ENCODE measurements around the gene ZFAND3.

ZFAND3 gene

GRCh38 chr6:38176797-38177751 is 357.5 kb downstream of the ZFAND3 start:
- Mint-ChIP-seq H3K27me3 (no peaks in the 10 kb centered on the region), H3K27ac (no peak overlapping the region), H3K36me3 (peaks cover 2% of the 10 kb centered on the region), H3K4me3 (no peak overlapping the region), H3K9me3 (ENCODE audit: low read depth) (no peaks in the 10 kb centered on the region), H3K4me1 (ENCODE audit: low read depth) (peaks cover 1% of the 10 kb centered on the region)

- Mint-ChIP-seq H3K27ac (no peak overlapping the region), H3K36me3 (peaks cover 2% of the 10 kb centered on the region), H3K4me3 (no peak overlapping the region), H3K9me3 (ENCODE audit: low read depth) (no peaks in the 10 kb centered on the region), H3K4me1 (ENCODE audit: low read depth) (peaks cover 1% of the 10 kb centered on the region), H3K27me3 (no peaks in the 10 kb centered on the region)
Observed at GRCh38 chr6:38177882-38178583, 358.5 kb downstream of the ZFAND3 start.

GRCh38 chr6:38178584-38178886 is 359.0 kb downstream of the ZFAND3 start:
- H3K9me3 Mint-ChIP-seq (ENCODE audit: low read depth), result no peaks in the 10 kb centered on the region
- no peak overlapping the region for H3K27ac Mint-ChIP-seq
- peaks cover 1% of the 10 kb centered on the region for H3K4me1 Mint-ChIP-seq (ENCODE audit: low read depth)
- no peak overlapping the region for H3K4me3 Mint-ChIP-seq
- H3K36me3 Mint-ChIP-seq, result peaks cover under 1% of the 10 kb centered on the region
- no peaks in the 10 kb centered on the region for H3K27me3 Mint-ChIP-seq

GRCh38 chr6:38179300-38179699 is 359.8 kb downstream of the ZFAND3 start:
- Mint-ChIP-seq H3K4me1 (ENCODE audit: low read depth) (peaks cover 1% of the 10 kb centered on the region), H3K9me3 (ENCODE audit: low read depth) (no peaks in the 10 kb centered on the region), H3K4me3 (no peak overlapping the region), H3K27ac (no peak overlapping the region), H3K27me3 (no peaks in the 10 kb centered on the region), H3K36me3 (no peaks in the 10 kb centered on the region)

- Mint-ChIP-seq H3K4me3 (no peak overlapping the region), H3K27me3 (no peaks in the 10 kb centered on the region), H3K9me3 (ENCODE audit: low read depth) (no peaks in the 10 kb centered on the region), H3K4me1 (ENCODE audit: low read depth) (peaks cover 1% of the 10 kb centered on the region), H3K27ac (no peak overlapping the region), H3K36me3 (no peaks in the 10 kb centered on the region)
Observed at GRCh38 chr6:38179794-38180430, 360.4 kb downstream of the ZFAND3 start.

GRCh38 chr6:38180586-38180985 is 361.1 kb downstream of the ZFAND3 start:
- Mint-ChIP-seq H3K9me3 (ENCODE audit: low read depth) (no peaks in the 10 kb centered on the region), H3K4me3 (no peak overlapping the region), H3K27ac (no peak overlapping the region), H3K4me1 (ENCODE audit: low read depth) (peaks cover 1% of the 10 kb centered on the region), H3K36me3 (no peaks in the 10 kb centered on the region), H3K27me3 (no peaks in the 10 kb centered on the region)

GRCh38 chr6:38182426-38182825 is 362.9 kb downstream of the ZFAND3 start:
- Mint-ChIP-seq H3K4me1 (ENCODE audit: low read depth) (peaks cover 1% of the 10 kb centered on the region), H3K36me3 (no peaks in the 10 kb centered on the region), H3K4me3 (no peak overlapping the region), H3K9me3 (ENCODE audit: low read depth) (no peaks in the 10 kb centered on the region), H3K27me3 (no peaks in the 10 kb centered on the region), H3K27ac (no peak overlapping the region)

- Mint-ChIP-seq H3K4me1 (ENCODE audit: low read depth) (peaks cover 1% of the 10 kb centered on the region), H3K4me3 (no peak overlapping the region), H3K36me3 (no peaks in the 10 kb centered on the region), H3K27ac (no peak overlapping the region), H3K9me3 (ENCODE audit: low read depth) (no peaks in the 10 kb centered on the region), H3K27me3 (no peaks in the 10 kb centered on the region)
Observed at GRCh38 chr6:38183856-38184584, 364.5 kb downstream of the ZFAND3 start.

GRCh38 chr6:38184585-38185080 is 365.1 kb downstream of the ZFAND3 start:
- Mint-ChIP-seq H3K36me3 (no peaks in the 10 kb centered on the region), H3K27me3 (no peaks in the 10 kb centered on the region), H3K9me3 (ENCODE audit: low read depth) (no peaks in the 10 kb centered on the region), H3K4me1 (ENCODE audit: low read depth) (no peaks in the 10 kb centered on the region), H3K27ac (no peak overlapping the region), H3K4me3 (no peak overlapping the region)

- Mint-ChIP-seq H3K9me3 (ENCODE audit: low read depth) (no peaks in the 10 kb centered on the region), H3K4me3 (no peak overlapping the region), H3K27ac (no peak overlapping the region), H3K4me1 (ENCODE audit: low read depth) (no peaks in the 10 kb centered on the region), H3K36me3 (no peaks in the 10 kb centered on the region), H3K27me3 (no peaks in the 10 kb centered on the region)
Observed at GRCh38 chr6:38185244-38185643, 365.7 kb downstream of the ZFAND3 start.

GRCh38 chr6:38185752-38186151 is 366.2 kb downstream of the ZFAND3 start:
- Mint-ChIP-seq H3K4me1 (ENCODE audit: low read depth) (no peaks in the 10 kb centered on the region), H3K36me3 (no peaks in the 10 kb centered on the region), H3K27ac (no peak overlapping the region), H3K4me3 (no peak overlapping the region), H3K9me3 (ENCODE audit: low read depth) (no peaks in the 10 kb centered on the region), H3K27me3 (no peaks in the 10 kb centered on the region)

- no peaks in the 10 kb centered on the region for H3K27me3 Mint-ChIP-seq
- H3K4me3 Mint-ChIP-seq, result no peak overlapping the region
- H3K36me3 Mint-ChIP-seq, result no peaks in the 10 kb centered on the region
- no peak overlapping the region for H3K27ac Mint-ChIP-seq
- H3K4me1 Mint-ChIP-seq (ENCODE audit: low read depth), result no peaks in the 10 kb centered on the region
- H3K9me3 Mint-ChIP-seq (ENCODE audit: low read depth), result no peaks in the 10 kb centered on the region
Observed at GRCh38 chr6:38187325-38187724, 367.8 kb downstream of the ZFAND3 start.

- H3K9me3 Mint-ChIP-seq (ENCODE audit: low read depth), result no peaks in the 10 kb centered on the region
- H3K36me3 Mint-ChIP-seq, result no peaks in the 10 kb centered on the region
- no peaks in the 10 kb centered on the region for H3K4me1 Mint-ChIP-seq (ENCODE audit: low read depth)
- no peak overlapping the region for H3K4me3 Mint-ChIP-seq
- H3K27ac Mint-ChIP-seq, result no peak overlapping the region
- H3K27me3 Mint-ChIP-seq, result no peaks in the 10 kb centered on the region
Observed at GRCh38 chr6:38187811-38188590, 368.5 kb downstream of the ZFAND3 start.

Data from activated naive CD8-positive, alpha-beta T cell (primary cell).